22Rv1 (cell line): ENCODE measurements around the gene HDHD5.

Experiments
- ZFX ChIP-seq: fragments of 450-650 bp; IDR thresholded peaks from 2 replicates; pipeline ENCODE4 v1.6.1; 2017; ENCODE audit warnings: antibody characterized with exemption, borderline replicate concordance
- TF ChIP-seq, protein P1 (sequence below): fragments of 450-650 bp; IDR thresholded peaks from 2 replicates; pipeline ENCODE4 v1.5.1; 2017; ENCODE audit warnings: mild to moderate bottlenecking

DNA sequence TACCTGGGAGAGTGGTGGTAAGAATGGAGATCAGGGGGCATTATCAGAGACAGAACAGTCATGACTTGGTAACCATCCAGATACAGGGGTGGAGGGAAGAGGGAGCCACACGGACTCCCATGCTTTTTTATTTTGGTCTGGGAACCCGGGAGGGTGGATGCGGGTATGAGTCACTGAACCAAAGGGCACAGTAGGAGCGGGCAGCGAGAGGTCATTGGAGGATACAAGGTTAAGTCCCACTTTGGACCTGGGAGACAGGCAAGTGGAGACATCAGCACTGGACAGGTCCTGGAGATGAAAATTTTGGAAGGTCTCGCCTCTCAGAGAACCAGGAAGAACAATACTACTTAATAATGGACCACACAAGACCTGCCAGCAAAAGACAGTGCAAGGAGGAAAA is 6.7 kb downstream of the HDHD5 start:
- TF ChIP-seq, protein P1, sequence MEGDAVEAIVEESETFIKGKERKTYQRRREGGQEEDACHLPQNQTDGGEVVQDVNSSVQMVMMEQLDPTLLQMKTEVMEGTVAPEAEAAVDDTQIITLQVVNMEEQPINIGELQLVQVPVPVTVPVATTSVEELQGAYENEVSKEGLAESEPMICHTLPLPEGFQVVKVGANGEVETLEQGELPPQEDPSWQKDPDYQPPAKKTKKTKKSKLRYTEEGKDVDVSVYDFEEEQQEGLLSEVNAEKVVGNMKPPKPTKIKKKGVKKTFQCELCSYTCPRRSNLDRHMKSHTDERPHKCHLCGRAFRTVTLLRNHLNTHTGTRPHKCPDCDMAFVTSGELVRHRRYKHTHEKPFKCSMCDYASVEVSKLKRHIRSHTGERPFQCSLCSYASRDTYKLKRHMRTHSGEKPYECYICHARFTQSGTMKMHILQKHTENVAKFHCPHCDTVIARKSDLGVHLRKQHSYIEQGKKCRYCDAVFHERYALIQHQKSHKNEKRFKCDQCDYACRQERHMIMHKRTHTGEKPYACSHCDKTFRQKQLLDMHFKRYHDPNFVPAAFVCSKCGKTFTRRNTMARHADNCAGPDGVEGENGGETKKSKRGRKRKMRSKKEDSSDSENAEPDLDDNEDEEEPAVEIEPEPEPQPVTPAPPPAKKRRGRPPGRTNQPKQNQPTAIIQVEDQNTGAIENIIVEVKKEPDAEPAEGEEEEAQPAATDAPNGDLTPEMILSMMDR = no peak
- no peak for TF ChIP-seq ZFX
